CD8-positive, alpha-beta memory T cell (primary cell): Measurements from ENCODE around the gene BRSK1. TPM values are rescaled to one million over a fixed set of nuclear protein-coding genes. Genes with fewer than 3 reads are reported as not detected.

Source experiments
- CTCF ChIA-PET: fragments of 350-600 bp; sonication (Branson Sonifier 250); formaldehyde crosslinking; loops from one replicate; lab custom pipeline; 2021; ENCODE audit warnings: antibody characterized with exemption; lab: Charles Lee
- POLR2A ChIA-PET: fragments of 350-600 bp; sonication (Branson Sonifier 250); formaldehyde crosslinking; loops from one replicate; lab custom pipeline; 2021; ENCODE audit warnings: antibody characterized with exemption; lab: Charles Lee
- DNase-seq, 5 donors: peaks; one replicate each; pipeline versions ENCODE4 v3.0.0 to v3.0.0-alpha.2; 2020 to 2022; ENCODE audit warnings: mixed read lengths in 1 of 5
- H3K27ac ChIP-seq: one replicate; pipeline ENCODE4 v1.7.0; 2013; ENCODE audit warnings: low read depth, mild to moderate bottlenecking, low read length, moderate library complexity
- H3K27me3 ChIP-seq: 2 replicates; pipeline ENCODE4 v1.7.0; 2013; ENCODE audit warnings: low read length, mild to moderate bottlenecking; ENCODE audit not compliant: insufficient read depth, poor library complexity, severe bottlenecking
- H3K36me3 ChIP-seq: 2 replicates; pipeline ENCODE4 v1.7.0; 2013; ENCODE audit warnings: mild to moderate bottlenecking, low read length, moderate library complexity; ENCODE audit not compliant: insufficient read depth
- H3K4me1 ChIP-seq: 2 replicates; pipeline ENCODE4 v1.7.0; 2013; ENCODE audit warnings: mild to moderate bottlenecking, low read length, moderate library complexity; ENCODE audit not compliant: insufficient read depth
- H3K4me3 ChIP-seq: 2 replicates; pipeline ENCODE4 v1.7.0; 2013; ENCODE audit warnings: mild to moderate bottlenecking, low read length
- H3K9me3 ChIP-seq: 2 replicates; pipeline ENCODE4 v1.7.0; 2013; ENCODE audit warnings: mild to moderate bottlenecking, low read length
- H3K27ac Mint-ChIP-seq, 8 donors: one replicate each; pipeline ENCODE4 v1.8.0; 2020 to 2021; ENCODE audit warnings: mixed read lengths in 8 of 8, mild to moderate bottlenecking in 6 of 8, inconsistent platforms in 3 of 8, moderate library complexity in 3 of 8
- H3K27me3 Mint-ChIP-seq, 2 donors: one replicate each; pipeline ENCODE4 v1.8.0; 2020 to 2021; ENCODE audit warnings: mixed read lengths in 2 of 2, mild to moderate bottlenecking in 1 of 2, moderate library complexity in 1 of 2
- H3K36me3 Mint-ChIP-seq, 3 donors: one replicate each; pipeline ENCODE4 v1.8.0; 2020 to 2021; ENCODE audit warnings: mixed read lengths in 3 of 3, inconsistent platforms in 1 of 3, mild to moderate bottlenecking in 1 of 3
- H3K4me1 Mint-ChIP-seq, 3 donors: one replicate each; pipeline ENCODE4 v1.8.0; 2020 to 2021; ENCODE audit warnings: mixed read lengths in 3 of 3, inconsistent platforms in 1 of 3, mild to moderate bottlenecking in 1 of 3
- H3K4me3 Mint-ChIP-seq, 7 donors: one replicate each; pipeline ENCODE4 v1.8.0; 2020 to 2021; ENCODE audit warnings: mixed read lengths in 7 of 7, mild to moderate bottlenecking in 6 of 7, moderate library complexity in 4 of 7, inconsistent platforms in 2 of 7
- H3K9me3 Mint-ChIP-seq, 5 donors: one replicate each; pipeline ENCODE4 v1.8.0; 2020 to 2022; ENCODE audit warnings: mixed read lengths in 5 of 5, mild to moderate bottlenecking in 3 of 5, moderate library complexity in 2 of 5, inconsistent platforms in 1 of 5
- polyA plus RNA-seq: library from polyadenylated mRNA; unstranded; fragments of 300-500 nt; fragmentation: Illumina TruSeq; gene quantifications from one replicate; pipeline ENCODE4 v1.2.3, GENCODE V29; 2021
- total RNA-seq, 2 experiments: library from RNA; stranded (reverse); gene quantifications; one replicate each; pipeline ENCODE4 v1.2.3, GENCODE V29; 2021

Gene BRSK1
- total and polyA plus RNA-seq, 3 experiments from 2014 or later = 0.82 to 5.7 (median 4.1) TPM

DNA sequence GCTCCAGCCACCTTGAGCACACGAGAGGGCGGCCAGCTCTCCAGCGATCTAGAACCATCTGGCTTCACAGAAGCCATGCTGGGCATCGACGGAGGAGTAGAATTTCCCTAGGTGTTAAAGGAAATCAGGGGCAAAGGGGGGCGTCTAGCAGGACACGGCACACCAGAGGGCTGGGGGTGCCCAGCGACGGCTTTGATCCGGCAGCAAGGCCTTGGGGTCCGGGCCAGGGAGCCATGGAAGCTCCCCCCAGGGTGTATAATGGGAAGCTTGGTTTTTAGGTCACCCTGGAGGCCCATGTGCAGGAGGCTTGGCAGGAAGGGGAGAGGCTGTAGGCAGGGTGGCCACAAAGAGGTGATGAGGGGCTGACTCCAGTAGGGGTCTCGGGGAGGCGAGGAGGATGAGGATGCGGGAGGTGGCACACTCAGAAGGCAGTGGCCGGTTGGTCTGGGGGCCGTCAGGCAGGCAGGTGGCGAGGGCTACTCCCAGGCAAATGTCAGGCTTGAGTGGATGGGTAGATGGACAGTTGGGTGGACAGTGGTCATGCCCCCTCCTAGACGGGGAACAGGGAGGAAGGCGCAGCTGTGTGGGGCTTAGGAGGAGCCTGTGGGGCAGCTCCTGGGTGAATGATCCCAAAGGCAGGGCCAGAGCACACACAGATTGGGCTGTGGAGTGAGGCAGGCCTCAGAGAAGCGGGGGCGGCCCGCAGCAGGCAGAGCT, 61.5 kb downstream of the BRSK1 start:
- H3K9me3 ChIP-seq = no peaks in the 10 kb centered on the region
- H3K4me3 Mint-ChIP-seq = no peak overlapping the region
- no peak overlapping the region for H3K4me3 ChIP-seq
- CTCF ChIA-PET = interaction anchor here (1.1 kb wide), 1 partner anchor 44 kb away, joined by 3 read pairs; no protein-coding TSS in a partner anchor
- peaks cover 0 to 18% (median 2%) of the 10 kb centered on the region in 3 donors for H3K36me3 Mint-ChIP-seq
- no peak overlapping the region for H3K27ac Mint-ChIP-seq
- H3K4me1 ChIP-seq = peaks cover 13% of the 10 kb centered on the region
- POLR2A ChIA-PET = no interaction called here
- H3K27me3 ChIP-seq = no peaks in the 10 kb centered on the region
- H3K27me3 Mint-ChIP-seq = peaks cover 2 to 3% of the 10 kb centered on the region in 2 donors
- H3K9me3 Mint-ChIP-seq = no peaks in the 10 kb centered on the region
- no peak for DNase-seq
- no peaks in the 10 kb centered on the region for H3K36me3 ChIP-seq
- H3K4me1 Mint-ChIP-seq = peaks cover 11 to 15% (median 12%) of the 10 kb centered on the region in 3 donors
- H3K27ac ChIP-seq = no peak overlapping the region

DNA sequence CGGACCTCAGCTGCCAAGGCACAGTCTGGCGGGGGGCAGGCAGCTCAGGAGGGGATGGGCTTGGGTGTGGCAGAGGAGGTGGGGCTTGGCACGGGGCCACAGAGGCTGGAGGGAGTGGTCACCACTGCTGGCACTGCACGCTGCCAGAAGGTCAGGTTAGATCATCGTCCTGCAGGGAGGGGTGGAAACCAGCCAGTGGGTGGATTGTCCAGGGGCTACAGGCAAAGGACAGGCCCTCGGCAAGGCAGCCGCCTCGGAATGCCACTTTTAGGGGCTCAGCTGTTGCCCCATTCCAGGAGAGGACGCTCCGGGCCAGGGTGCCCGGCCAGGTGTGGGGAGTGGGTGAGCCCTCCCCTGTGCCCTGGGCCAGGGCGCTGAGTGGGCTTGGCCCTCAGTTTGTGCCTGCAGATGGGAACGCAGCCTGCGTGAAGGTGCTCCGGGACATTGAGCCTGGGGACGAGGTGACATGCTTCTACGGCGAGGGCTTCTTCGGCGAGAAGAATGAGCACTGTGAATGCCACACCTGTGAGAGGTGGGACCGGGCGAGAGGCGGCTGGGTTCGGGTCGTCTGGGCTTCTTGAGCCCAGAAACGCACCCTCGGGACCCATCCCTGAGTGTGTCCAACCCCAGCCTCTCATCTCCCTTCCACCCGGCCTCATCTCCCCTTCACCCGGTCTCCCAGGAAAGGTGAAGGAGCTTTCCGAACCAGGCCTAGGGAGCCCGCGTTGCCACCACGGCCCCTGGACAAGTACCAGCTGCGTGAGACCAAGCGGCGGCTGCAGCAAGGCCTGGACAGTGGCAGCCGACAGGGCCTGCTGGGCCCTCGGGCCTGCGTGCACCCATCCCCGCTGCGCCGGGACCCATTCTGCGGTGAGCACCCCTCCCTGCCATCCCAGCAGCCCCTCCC, 62.3 kb downstream of the BRSK1 start:
- ChIA-PET POLR2A (no interaction called here), CTCF (interaction anchor here (1.1 kb wide), 1 partner anchor 44 kb away, joined by 3 read pairs; no protein-coding TSS in a partner anchor)
- Histone ChIP-seq H3K27me3 (no peaks in the 10 kb centered on the region), H3K4me1 (peaks cover 6% of the 10 kb centered on the region), H3K9me3 (no peaks in the 10 kb centered on the region), H3K36me3 (no peaks in the 10 kb centered on the region), H3K27ac (no peak overlapping the region), H3K4me3 (no peak overlapping the region)
- Mint-ChIP-seq H3K36me3 (peaks cover 0 to 18% (median 2%) of the 10 kb centered on the region in 3 donors), H3K27me3 (peaks cover 8 to 10% of the 10 kb centered on the region in 2 donors), H3K27ac (no peak overlapping the region), H3K9me3 (no peaks in the 10 kb centered on the region), H3K4me1 (peaks cover 6 to 9% (median 7%) of the 10 kb centered on the region in 3 donors), H3K4me3 (peak overlapping the region in 1 of 7 donors; percentile 27)
- DNase-seq = no peak

DNA sequence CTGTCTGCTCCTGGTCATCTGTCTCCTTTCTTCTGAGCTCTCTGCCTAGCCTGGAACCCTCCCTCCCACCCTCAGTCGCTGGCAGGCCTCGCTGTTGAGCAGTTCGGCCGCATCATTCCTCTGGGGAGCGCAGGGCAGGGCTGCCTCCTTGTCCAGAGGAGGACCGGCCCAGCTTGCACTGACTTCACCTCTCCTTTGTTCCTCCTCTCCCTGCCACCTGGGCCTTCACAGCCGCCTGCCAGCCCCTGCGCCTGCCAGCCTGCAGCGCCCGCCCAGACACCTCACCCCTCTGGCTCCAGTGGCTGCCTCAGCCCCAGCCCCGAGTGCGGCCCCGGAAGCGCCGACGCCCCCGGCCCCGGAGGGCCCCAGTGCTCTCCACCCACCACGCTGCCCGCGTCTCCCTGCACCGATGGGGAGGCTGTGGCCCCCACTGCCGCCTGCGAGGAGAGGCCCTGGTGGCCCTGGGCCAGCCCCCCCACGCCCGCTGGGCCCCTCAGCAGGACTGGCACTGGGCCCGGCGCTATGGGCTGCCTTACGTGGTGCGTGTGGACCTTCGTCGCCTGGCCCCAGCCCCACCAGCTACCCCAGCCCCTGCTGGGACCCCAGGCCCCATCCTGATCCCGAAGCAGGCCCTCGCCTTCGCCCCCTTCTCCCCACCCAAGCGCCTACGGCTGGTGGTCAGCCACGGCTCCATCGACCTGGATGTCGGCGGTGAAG, 63.1 kb downstream of the BRSK1 start:
- H3K27me3 ChIP-seq = peaks cover 5% of the 10 kb centered on the region
- CTCF ChIA-PET = no interaction called here
- no peaks in the 10 kb centered on the region for H3K4me1 ChIP-seq
- Mint-ChIP-seq H3K27me3 (peaks cover 11 to 18% of the 10 kb centered on the region in 2 donors), H3K36me3 (peaks cover 0 to 16% (median 2%) of the 10 kb centered on the region in 3 donors), H3K9me3 (no peaks in the 10 kb centered on the region), H3K4me1 (peaks cover 0 to 10% (median 7%) of the 10 kb centered on the region in 3 donors), H3K27ac (no peak overlapping the region), H3K4me3 (no peak overlapping the region)
- H3K4me3 ChIP-seq = no peak overlapping the region
- no peaks in the 10 kb centered on the region for H3K9me3 ChIP-seq
- H3K27ac ChIP-seq = no peak overlapping the region
- POLR2A ChIA-PET = no interaction called here
- H3K36me3 ChIP-seq = no peaks in the 10 kb centered on the region
- no peak for DNase-seq

DNA sequence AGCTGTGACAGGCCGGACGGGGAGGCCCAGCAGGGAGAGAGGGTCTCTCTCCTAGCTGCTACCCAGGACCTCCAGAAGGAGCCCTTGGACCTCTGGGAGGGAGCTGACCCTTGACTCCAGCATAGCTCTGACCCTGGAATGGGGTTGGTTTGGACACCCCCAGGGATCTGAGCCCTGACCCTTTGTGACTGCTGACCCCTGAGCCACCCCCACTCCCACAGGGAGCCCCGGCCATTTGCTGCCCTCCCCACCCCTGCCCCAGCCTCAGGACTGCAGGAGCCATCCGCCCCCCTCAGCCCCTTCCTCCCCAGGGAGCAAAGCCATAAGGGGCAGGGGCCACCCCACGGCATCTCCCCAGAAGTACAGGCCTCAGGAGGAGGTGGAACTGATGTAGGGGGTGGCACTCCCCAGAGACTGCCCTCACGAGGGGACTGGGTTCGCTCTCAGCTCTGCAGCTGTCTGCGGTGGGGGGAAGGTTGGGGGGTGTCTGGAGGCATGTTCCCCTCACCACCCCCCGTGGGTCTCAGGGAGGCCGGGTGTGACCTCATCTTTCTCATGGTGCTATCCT, 63.7 kb downstream of the BRSK1 start:
- ChIA-PET POLR2A (no interaction called here), CTCF (no interaction called here)
- DNase-seq = no peak
- Mint-ChIP-seq H3K4me1 (peaks cover 2 to 16% (median 11%) of the 10 kb centered on the region in 3 donors), H3K36me3 (peaks cover 0 to 13% (median 2%) of the 10 kb centered on the region in 3 donors), H3K27ac (peak overlapping the region in 1 of 8 donors; percentile 12), H3K27me3 (peaks cover 15 to 25% of the 10 kb centered on the region in 2 donors), H3K9me3 (no peaks in the 10 kb centered on the region), H3K4me3 (no peak overlapping the region)
- Histone ChIP-seq H3K4me1 (no peaks in the 10 kb centered on the region), H3K36me3 (no peaks in the 10 kb centered on the region), H3K27me3 (peaks cover 12% of the 10 kb centered on the region), H3K27ac (no peak overlapping the region), H3K4me3 (no peak overlapping the region), H3K9me3 (no peaks in the 10 kb centered on the region)

DNA sequence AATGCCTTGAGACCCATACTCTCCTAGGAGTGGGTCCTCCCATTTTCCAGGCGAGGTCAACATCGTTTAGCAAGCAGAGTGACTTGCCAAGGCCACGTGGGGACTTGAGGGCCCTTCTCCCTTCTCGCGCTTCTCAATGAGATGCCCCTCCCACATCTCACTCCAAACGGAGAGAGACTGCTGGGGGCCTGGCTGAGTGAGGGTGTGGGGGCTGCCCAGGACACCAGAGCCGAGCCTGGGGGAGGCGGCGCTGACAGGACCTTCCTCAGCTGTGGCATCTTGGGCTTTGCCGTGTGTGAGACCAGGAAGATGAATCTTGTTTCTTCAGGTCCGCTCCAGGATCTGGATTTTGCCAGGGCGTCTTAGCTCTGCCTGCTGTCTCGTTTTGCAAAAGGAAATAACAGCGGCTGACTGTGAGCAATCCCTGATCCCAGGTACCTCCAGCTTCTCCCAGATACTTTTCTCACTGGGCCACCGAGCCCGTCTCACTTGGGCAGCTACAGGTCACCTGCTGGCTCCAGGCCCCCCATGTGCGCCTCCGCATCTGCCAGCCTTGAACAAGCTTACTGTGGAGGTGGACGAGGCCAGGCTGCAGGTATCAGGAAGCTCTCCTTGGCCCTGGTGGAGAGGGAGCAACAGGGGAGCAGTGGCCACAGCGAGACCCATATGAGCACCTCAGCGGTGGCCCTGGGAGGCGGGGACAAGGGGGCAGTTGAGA, 64.7 kb downstream of the BRSK1 start:
- H3K4me1 Mint-ChIP-seq = peaks cover 11 to 26% (median 21%) of the 10 kb centered on the region in 3 donors

DNA sequence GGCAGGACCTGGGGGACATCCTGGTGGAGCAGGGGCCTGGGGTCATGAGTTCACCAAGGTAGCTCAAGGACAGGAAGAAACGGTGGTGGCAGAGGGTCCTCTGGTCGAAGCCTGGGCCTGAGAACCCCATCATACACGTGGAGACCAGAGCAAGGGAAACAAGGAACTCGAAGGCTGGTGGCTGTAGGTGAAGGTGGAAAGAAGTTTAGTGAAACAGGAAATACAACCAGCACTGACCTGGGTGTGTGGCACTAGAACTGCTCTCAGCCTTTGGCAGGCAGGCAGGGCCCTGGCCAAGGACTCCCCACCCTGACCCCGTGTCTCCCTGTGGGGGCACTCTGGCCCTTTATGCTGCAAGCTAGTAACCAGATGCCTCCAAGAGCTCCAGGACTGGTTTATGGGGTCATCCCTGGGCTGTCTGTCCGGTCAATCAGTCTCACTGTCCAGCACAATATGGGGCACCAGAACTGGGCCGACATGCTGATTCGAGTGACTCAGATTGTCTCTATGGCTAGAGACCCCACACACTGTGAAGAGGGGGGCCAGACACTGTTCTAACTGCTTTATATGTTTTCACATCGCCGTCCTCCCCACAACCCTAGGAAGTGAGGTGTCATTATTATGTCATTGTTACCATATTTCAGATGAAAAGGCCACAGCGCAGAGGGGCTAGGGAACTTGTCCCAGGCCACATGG, 67.0 kb downstream of the BRSK1 start:
- DNase-seq = no peak
- no peak overlapping the region for H3K27ac ChIP-seq
- ChIA-PET POLR2A (interaction anchor here (2.3 kb wide), 1 partner anchor 12 kb away, joined by 6 read pairs; the partner anchor contains the start of gene KMT5C), CTCF (no interaction called here)
- H3K4me1 ChIP-seq = peaks cover 13% of the 10 kb centered on the region
- H3K4me3 ChIP-seq = no peak overlapping the region
- no peaks in the 10 kb centered on the region for H3K36me3 ChIP-seq
- H3K27ac Mint-ChIP-seq = peak overlapping the region in 1 of 8 donors; percentile 14
- no peaks in the 10 kb centered on the region for H3K36me3 Mint-ChIP-seq
- H3K4me3 Mint-ChIP-seq = no peak overlapping the region
- H3K9me3 ChIP-seq = no peaks in the 10 kb centered on the region
- H3K27me3 Mint-ChIP-seq = peaks cover 27 to 40% of the 10 kb centered on the region in 2 donors
- no peaks in the 10 kb centered on the region for H3K9me3 Mint-ChIP-seq
- H3K27me3 ChIP-seq = peaks cover 22% of the 10 kb centered on the region
- peaks cover 17 to 38% (median 24%) of the 10 kb centered on the region in 3 donors for H3K4me1 Mint-ChIP-seq

More for the DNA sequence above, 64.7 kb downstream of the BRSK1 start:
- no peak for DNase-seq
- Histone ChIP-seq H3K4me1 (peaks cover 7% of the 10 kb centered on the region), H3K27me3 (peaks cover 21% of the 10 kb centered on the region), H3K4me3 (no peak overlapping the region), H3K36me3 (no peaks in the 10 kb centered on the region), H3K9me3 (no peaks in the 10 kb centered on the region), H3K27ac (no peak overlapping the region)
- ChIA-PET POLR2A (no interaction called here), CTCF (no interaction called here)
- Mint-ChIP-seq H3K4me3 (no peak overlapping the region), H3K27me3 (peaks cover 24 to 34% of the 10 kb centered on the region in 2 donors), H3K36me3 (peaks cover 0 to 9% (median 2%) of the 10 kb centered on the region in 3 donors), H3K27ac (no peak overlapping the region), H3K9me3 (no peaks in the 10 kb centered on the region)
